Stimulated activated naive CD4-positive, alpha-beta T cell treated with Interleukin-2 at 50 U/mL for 16 hours (primary cell): ENCODE data around the gene WNK2.

ENCODE experiments used
- DNase-seq: peaks from one replicate; lab custom pipeline; 2025; lab: John Stamatoyannopoulos, UW

The WNK2 gene

GRCh38 chr9:93266521-93267001 lies 82.6 kb downstream of the WNK2 start:
- DNase-seq: no peak

GRCh38 chr9:93267091-93267541 lies 83.2 kb downstream of the WNK2 start:
- DNase-seq: no peak

- DNase-seq: no peak
Measured at GRCh38 chr9:93267681-93268505, 84.0 kb downstream of the WNK2 start.

DNA sequence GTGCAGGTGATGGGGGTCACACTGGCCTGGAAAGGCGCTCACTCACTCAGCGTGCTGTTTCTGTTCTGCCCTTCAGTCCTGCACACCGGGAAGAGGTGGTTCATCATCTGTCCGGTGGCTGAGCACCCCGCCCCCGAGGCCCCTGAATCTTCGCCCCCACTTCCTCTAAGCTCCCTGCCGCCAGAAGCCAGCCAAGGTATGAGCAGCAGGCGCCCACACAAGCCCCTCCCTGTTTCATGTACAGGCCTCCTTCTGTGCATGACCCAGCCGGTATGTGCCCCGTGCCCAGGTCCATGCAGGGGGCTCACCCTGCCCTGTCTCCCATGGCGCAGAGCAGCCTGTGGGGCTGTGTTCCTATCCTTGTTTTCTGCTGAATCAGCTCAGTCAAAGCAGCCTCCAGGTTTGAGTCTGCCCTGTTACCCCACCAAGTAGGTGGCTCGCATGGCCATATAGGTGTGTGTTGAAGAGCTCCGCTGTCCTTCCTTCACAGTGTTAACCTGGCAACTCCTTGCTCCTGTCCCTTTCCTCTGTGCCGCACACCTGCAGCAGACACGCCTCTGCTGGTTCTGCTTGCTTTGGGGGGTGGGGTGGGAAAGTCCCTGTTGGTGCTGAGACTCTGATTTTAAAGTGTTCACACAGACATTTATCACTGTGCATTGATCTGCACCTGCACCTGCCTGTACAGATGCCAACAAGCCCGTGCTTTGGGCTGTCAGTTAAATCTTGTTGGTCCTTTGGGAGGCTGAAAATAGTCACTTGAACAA lies 84.8 kb downstream of the WNK2 start:
- no peak for DNase-seq

DNA sequence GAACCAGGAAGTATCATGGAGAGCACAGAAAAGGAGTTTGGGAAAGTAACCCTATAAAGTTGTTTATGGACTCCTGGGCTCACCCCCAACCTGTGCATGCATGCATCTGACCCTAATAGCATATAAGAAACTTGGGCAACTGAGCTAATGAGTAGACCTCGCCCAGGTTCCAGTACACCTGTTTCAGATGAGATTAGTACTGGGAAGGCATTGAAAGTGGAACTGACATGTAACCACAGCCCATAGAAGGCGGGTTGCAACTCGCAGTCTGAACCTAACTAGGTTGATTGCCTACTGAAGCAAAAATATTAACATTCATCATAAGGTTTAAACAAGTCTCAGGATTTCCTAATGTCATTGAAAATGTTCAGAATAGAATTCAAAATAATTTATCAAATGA lies 87.0 kb downstream of the WNK2 start:
- no peak for DNase-seq

DNA sequence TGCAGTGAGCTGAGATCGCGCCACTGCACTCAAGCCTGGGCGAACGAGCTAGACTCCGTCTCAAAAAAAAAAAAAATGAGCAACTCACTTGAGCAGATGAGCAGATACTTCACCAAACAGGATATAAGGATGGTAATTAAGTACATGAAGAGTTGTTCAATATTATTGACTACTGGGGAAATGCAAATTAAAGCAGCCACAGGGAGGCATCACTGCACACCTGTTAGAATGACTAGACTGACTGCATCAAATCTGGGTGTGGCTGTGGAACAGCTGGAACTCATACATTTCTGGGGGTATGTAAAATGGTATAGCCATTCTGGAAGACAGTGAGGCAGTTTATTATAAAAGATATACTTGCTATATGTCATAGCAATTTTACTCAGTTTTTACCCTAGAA lies 93.0 kb downstream of the WNK2 start:
- DNase-seq: no peak

DNA sequence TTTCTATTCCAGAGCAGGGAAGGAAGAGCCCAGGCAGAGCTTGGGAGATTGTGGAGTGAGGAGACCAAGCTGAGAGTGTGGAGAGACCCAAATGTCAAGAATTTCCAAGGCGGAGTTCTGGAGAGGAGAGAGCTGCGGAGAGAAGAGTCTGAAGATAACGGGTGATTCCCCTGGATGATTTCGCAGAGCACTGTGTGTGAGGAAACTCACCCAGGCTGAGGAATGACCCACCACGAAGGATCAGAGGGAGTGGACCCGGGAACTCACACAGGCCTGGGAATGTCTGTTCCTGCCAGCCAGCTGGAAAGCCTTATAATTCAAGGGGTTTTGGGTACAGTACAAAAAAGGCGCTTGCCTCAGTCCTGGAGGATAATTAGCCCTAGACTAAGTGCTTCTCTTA lies 94.2 kb downstream of the WNK2 start:
- DNase-seq: no peak

DNA sequence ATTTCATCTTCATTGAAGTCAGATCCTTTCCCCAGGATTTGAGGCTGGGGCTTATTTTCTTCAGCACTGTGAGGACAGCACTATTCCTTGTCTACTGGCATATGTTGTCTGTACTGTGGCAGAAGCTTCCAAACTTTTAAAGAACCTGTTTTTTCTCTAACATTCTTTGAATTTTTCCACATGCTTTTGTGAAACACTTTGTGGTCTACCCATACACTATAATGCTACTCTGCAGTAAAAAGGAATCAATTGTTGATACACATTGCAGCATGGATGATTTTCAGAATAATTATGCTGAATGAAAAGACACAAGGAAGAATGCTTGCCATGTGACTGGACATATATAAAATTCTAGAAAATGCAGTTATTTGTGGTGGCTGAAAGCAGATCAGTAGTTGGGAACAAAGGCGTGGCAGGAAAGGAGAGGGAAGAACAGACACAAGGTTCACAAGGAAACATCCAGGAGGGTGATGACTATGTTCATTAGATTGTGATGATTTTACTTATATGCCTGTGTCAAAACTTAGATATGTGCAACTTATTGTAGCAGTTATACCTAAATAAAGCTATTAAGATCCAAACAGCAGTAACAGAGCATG lies 96.8 kb downstream of the WNK2 start:
- no peak for DNase-seq

DNA sequence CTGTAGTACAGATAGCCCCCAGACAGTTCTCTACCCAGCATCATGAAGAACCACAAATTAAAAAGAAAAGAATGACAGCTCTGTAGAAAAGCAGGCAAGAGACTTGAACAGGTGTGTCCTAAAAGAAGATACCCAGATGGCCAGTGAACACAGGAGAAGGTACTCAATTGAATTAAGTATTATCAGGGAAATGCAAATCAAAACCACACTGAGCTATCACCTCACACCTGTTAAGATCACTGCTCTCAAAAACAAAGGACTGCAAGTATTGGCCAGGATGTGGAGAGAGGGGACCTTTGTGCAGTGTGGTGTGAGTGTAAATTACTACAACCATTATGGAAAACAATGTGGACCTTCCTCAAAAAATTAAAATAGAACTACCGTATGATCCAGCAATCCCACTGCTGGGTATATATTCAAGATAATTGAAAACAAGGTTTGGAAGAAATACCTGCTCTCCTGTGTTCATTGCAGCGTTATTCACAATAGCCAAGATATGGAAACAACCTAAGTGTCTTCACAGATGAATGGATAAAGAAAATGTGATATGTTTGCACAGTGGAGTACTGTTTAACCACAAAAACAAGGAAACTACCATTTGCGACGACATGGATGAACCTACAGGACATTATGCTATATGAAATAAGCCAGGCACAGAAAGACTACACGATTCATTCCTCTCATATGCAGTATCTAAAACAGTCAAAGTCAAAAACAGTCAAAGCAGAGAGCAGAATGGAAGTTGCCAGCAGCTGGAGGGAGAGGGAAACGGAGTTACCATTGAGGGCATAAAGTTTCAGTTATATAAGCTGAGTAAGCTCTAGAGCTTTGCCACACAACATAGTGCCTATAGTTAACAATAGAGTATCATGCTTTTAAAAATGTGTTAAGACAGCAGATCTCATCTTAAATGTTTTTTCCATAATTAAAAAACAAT lies 102.6 kb downstream of the WNK2 start:
- DNase-seq: no peak

- DNase-seq: no peak
Measured at GRCh38 chr9:93287189-93287552, 103.2 kb downstream of the WNK2 start.

- DNase-seq: no peak
Measured at GRCh38 chr9:93287593-93287992, 103.7 kb downstream of the WNK2 start.

DNA sequence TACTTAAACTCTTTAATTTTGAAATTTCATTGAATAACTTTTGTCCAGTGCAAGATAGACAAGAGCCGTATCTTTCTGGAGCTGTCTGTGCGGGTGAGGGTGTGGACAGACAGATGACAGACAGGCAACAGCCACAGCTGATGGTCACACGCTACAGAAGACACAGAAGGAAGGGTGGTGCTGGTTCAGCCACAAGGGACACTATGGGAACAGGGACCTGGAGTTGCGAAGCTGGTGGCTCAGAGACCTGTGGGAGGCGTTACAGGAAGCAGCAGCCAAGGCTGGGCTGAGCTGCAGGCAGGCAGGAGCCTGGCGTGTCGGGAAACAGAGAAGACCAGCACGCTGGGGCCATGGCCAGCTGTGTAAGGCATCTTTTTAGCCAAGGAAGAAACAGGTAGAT lies 104.4 kb downstream of the WNK2 start:
- no peak for DNase-seq

GRCh38 chr9:93288891-93289883 lies 105.2 kb downstream of the WNK2 start:
- DNase-seq: no peak

GRCh38 chr9:93290495-93291434 lies 106.8 kb downstream of the WNK2 start:
- no peak for DNase-seq

- DNase-seq: no peak
Measured at GRCh38 chr9:93291536-93292287, 107.8 kb downstream of the WNK2 start.

GRCh38 chr9:93292288-93292615 lies 108.3 kb downstream of the WNK2 start:
- no peak for DNase-seq

DNA sequence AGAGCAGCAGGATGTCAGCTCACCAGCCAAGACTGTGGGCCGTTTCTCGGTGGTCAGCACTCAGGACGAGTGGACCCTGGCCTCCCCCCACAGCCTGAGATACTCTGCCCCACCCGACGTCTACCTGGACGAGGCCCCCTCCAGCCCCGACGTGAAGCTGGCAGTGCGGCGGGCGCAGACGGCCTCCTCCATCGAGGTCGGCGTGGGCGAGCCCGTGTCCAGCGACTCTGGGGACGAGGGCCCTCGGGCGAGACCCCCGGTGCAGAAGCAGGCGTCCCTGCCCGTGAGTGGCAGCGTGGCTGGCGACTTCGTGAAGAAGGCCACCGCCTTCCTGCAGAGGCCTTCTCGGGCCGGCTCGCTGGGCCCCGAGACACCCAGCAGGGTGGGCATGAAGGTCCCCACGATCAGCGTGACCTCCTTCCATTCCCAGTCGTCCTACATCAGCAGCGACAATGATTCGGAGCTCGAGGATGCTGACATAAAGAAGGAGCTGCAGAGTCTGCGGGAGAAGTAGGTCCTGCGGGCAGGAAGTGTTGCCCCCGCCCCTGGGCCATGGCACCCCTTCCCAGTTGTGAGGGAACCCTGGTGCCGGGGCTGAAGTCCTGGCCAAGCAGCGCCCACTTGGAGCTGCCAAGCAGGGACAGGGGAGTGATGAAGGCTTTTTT lies 108.9 kb downstream of the WNK2 start:
- no peak for DNase-seq

DNA sequence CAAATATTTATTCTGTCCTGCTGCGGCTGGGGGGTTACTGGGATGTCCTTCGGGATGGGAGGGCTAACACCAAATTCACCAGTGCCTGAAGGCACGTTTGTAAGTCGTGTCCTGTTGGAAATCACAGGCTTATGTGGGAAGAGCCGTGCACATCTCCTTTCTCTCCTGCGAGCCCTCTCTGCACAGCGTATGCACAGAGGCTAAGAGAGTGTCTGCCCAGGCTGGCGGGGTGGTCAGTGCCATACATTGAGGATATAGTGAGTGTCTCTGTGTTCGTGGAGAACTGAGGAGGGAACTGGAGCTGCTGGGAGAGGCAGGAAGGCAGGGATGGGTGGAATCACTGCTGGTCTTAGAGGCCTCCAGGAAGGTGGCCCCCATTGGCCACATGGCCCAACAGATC lies 110.1 kb downstream of the WNK2 start:
- DNase-seq: no peak
